A549 (cell line): Measurements from ENCODE around the gene FAM90A1.
"Not testable (repeated sequence)": the region's sequence is repeated elsewhere in the genome, so short reads cannot be mapped to it uniquely, and the experiment has no call there.

ENCODE experiments used
- EP300 ChIP-seq, 2 experiments: fragments of >200 bp; sonication (Bioruptor Twin); formaldehyde crosslinking; IDR thresholded peaks; 2 replicates in 1 of 2; 3 replicates in 1 of 2; pipeline ENCODE4 v1.6.1; 2016 to 2017
- JUNB ChIP-seq: fragments of >200 bp; sonication (Bioruptor Twin); formaldehyde crosslinking; IDR thresholded peaks from 2 replicates; pipeline ENCODE4 v1.6.1; 2016
- MAFK ChIP-seq: fragments of 450-650 bp; IDR thresholded peaks from 2 replicates; pipeline ENCODE4 v1.6.1; 2014; ENCODE audit not compliant: partially characterized antibody
- MYC ChIP-seq: IDR thresholded peaks from 2 replicates; pipeline ENCODE4 v1.6.1; 2012; ENCODE audit warnings: mild to moderate bottlenecking, inconsistent platforms, low read length, improper control_type of control experiment, borderline replicate concordance
- PHF8 ChIP-seq: fragments of 200-600 bp; sonication (generic); IDR thresholded peaks from 2 replicates; pipeline ENCODE4 v1.6.1; 2016; ENCODE audit warnings: low read depth, mild to moderate bottlenecking, antibody characterized with exemption, moderate library complexity, borderline replicate concordance
- POLR2A ChIP-seq: IDR thresholded peaks from 2 replicates; pipeline ENCODE4 v1.6.1; 2012; ENCODE audit warnings: mild to moderate bottlenecking, low read length
- RCOR1 ChIP-seq: fragments of 150-350 bp; IDR thresholded peaks from 2 replicates; pipeline ENCODE4 v1.6.1; 2014; ENCODE audit warnings: antibody characterized with exemption, low read length, low read depth
- SMC3 ChIP-seq: fragments of >200 bp; sonication (Bioruptor Twin); formaldehyde crosslinking; IDR thresholded peaks from 3 replicates; pipeline ENCODE4 v1.6.1; 2018; ENCODE audit warnings: inconsistent platforms
- ZFP36 ChIP-seq: fragments of 450-650 bp; IDR thresholded peaks from 2 replicates; pipeline ENCODE4 v1.6.1; 2014; ENCODE audit warnings: borderline replicate concordance; ENCODE audit not compliant: partially characterized antibody
- TF ChIP-seq, protein P1 (sequence below): fragments of >200 bp; sonication (Bioruptor Twin); formaldehyde crosslinking; IDR thresholded peaks from 3 replicates; pipeline ENCODE4 v1.5.1; 2016
- TF ChIP-seq, protein P2 (sequence below): IDR thresholded peaks from 2 replicates; pipeline ENCODE4 v1.6.1; 2012
- TF ChIP-seq, protein P3 (sequence below): IDR thresholded peaks from 2 replicates; pipeline ENCODE4 v1.6.1; 2012

DNA sequence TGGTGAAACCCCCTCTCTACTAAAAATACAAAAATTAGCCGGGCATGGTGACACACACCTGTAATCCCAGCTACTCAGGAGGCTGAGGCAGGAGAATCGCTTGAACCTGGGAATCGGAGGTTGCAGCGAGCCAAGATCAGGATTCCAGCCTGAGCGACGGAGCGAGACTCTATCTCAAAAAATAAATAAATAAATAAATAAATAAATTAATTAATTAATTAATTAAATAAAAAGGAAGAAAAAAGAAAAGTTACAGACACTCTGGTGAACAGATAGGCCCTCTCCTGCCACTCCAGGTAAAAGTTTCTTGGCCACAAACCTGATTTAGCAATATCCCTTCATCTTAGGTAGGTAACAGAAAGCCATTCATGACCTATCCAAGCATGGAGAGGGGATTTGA, 44.5 kb downstream of the FAM90A1 start:
- not testable (repeated sequence) for TF ChIP-seq MAFK; ZFP36; POLR2A; PHF8; MYC; SMC3; EP300 (IDR thresholded peaks at IDR 0.05); JUNB; RCOR1
- TF ChIP-seq, protein P1, sequence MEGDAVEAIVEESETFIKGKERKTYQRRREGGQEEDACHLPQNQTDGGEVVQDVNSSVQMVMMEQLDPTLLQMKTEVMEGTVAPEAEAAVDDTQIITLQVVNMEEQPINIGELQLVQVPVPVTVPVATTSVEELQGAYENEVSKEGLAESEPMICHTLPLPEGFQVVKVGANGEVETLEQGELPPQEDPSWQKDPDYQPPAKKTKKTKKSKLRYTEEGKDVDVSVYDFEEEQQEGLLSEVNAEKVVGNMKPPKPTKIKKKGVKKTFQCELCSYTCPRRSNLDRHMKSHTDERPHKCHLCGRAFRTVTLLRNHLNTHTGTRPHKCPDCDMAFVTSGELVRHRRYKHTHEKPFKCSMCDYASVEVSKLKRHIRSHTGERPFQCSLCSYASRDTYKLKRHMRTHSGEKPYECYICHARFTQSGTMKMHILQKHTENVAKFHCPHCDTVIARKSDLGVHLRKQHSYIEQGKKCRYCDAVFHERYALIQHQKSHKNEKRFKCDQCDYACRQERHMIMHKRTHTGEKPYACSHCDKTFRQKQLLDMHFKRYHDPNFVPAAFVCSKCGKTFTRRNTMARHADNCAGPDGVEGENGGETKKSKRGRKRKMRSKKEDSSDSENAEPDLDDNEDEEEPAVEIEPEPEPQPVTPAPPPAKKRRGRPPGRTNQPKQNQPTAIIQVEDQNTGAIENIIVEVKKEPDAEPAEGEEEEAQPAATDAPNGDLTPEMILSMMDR = not testable (repeated sequence)
- TF ChIP-seq, protein P2, sequence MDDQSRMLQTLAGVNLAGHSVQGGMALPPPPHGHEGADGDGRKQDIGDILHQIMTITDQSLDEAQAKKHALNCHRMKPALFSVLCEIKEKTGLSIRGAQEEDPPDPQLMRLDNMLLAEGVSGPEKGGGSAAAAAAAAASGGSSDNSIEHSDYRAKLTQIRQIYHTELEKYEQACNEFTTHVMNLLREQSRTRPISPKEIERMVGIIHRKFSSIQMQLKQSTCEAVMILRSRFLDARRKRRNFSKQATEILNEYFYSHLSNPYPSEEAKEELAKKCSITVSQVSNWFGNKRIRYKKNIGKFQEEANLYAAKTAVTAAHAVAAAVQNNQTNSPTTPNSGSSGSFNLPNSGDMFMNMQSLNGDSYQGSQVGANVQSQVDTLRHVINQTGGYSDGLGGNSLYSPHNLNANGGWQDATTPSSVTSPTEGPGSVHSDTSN = not testable (repeated sequence)
- TF ChIP-seq, protein P3, sequence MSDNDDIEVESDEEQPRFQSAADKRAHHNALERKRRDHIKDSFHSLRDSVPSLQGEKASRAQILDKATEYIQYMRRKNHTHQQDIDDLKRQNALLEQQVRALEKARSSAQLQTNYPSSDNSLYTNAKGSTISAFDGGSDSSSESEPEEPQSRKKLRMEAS = not testable (repeated sequence)
